Neural progenitor cell (in vitro differentiated cells): ENCODE measurements around the gene UBE2Z. TPM values are rescaled to one million over a fixed set of nuclear protein-coding genes. Genes with fewer than 3 reads are reported as not detected.

ENCODE experiments used
- DNase-seq: peaks from one replicate; pipeline ENCODE4 v3.0.0-alpha.2; 2016; ENCODE audit warnings: low spot score
- H2AFZ ChIP-seq: fragments of 200-600 bp; sonication (generic); replicated peaks from 2 replicates; pipeline ENCODE4 v1.6.1; 2016; ENCODE audit warnings: antibody characterized with exemption
- H3F3A ChIP-seq: fragments of 200-600 bp; sonication (generic); 2 replicates; pipeline ENCODE4 v1.6.1; 2016; ENCODE audit warnings: antibody characterized with exemption, low read depth
- H3K27ac ChIP-seq: fragments of 200-600 bp; sonication (generic); 2 replicates; pipeline ENCODE4 v1.5.1; 2016; ENCODE audit warnings: mild to moderate bottlenecking
- H3K27me3 ChIP-seq: fragments of 200-600 bp; sonication (generic); 2 replicates; pipeline ENCODE4 v1.6.1; 2016; ENCODE audit warnings: mild to moderate bottlenecking, moderate library complexity
- H3K36me3 ChIP-seq: fragments of 200-600 bp; sonication (generic); 2 replicates; pipeline ENCODE4 v1.5.1; 2016
- H3K4me1 ChIP-seq: fragments of 200-600 bp; sonication (generic); 2 replicates; pipeline ENCODE4 v1.6.1; 2016; ENCODE audit warnings: mixed run types
- H3K4me2 ChIP-seq: fragments of 200-600 bp; sonication (generic); 2 replicates; pipeline ENCODE4 v1.6.1; 2016
- H3K4me3 ChIP-seq: fragments of 200-600 bp; sonication (generic); 2 replicates; pipeline ENCODE4 v1.5.1; 2016
- H3K79me2 ChIP-seq: fragments of 200-600 bp; sonication (generic); 2 replicates; pipeline ENCODE4 v1.6.1; 2016; ENCODE audit warnings: low read depth
- H3K9ac ChIP-seq: fragments of 200-600 bp; sonication (generic); 2 replicates; pipeline ENCODE4 v1.6.1; 2016
- H3K9me3 ChIP-seq: fragments of 200-600 bp; sonication (generic); 2 replicates; pipeline ENCODE4 v1.5.1; 2016; ENCODE audit warnings: low read depth
- H4K20me1 ChIP-seq: fragments of 200-600 bp; sonication (generic); 2 replicates; pipeline ENCODE4 v1.6.1; 2016; ENCODE audit warnings: low read depth
- H3K27ac Mint-ChIP-seq: 3 replicates; pipeline ENCODE4 v1.8.0; 2021; ENCODE audit warnings: mixed read lengths
- H3K27me3 Mint-ChIP-seq: 2 replicates; pipeline ENCODE4 v1.8.0; 2022; ENCODE audit warnings: low read depth, mild to moderate bottlenecking, inconsistent platforms, moderate library complexity, mixed read lengths; ENCODE audit not compliant: insufficient read depth
- H3K36me3 Mint-ChIP-seq: 3 replicates; pipeline ENCODE4 v1.8.0; 2021; ENCODE audit warnings: mixed read lengths
- H3K4me1 Mint-ChIP-seq: 3 replicates; pipeline ENCODE4 v1.8.0; 2021; ENCODE audit warnings: mixed read lengths
- H3K4me3 Mint-ChIP-seq: 3 replicates; pipeline ENCODE4 v1.8.0; 2021; ENCODE audit warnings: mild to moderate bottlenecking, moderate library complexity, mixed read lengths
- H3K9me3 Mint-ChIP-seq: 3 replicates; pipeline ENCODE4 v1.8.0; 2020; ENCODE audit warnings: mixed read lengths
- small RNA-seq: library from RNA; depleted of rRNA; stranded (forward); fragments of <200 nt; gene quantifications from one replicate; pipeline ENCODE3, GENCODE V24; 2015
- total RNA-seq: library from RNA; depleted of rRNA; stranded (reverse); fragments of >200 nt; gene quantifications from 2 replicates; pipeline ENCODE4 v1.2.3, GENCODE V29; 2015; ENCODE audit warnings: low replicate concordance
- TF ChIP-seq, protein P1 (sequence below): fragments of 200-600 bp; sonication (generic); IDR thresholded peaks from 2 replicates; pipeline ENCODE4 v1.5.1; 2017; ENCODE audit warnings: antibody characterized with exemption, mild to moderate bottlenecking

UBE2Z gene
- total RNA-seq, 1 donor from 2014 or later, result 45.5 TPM

DNA sequence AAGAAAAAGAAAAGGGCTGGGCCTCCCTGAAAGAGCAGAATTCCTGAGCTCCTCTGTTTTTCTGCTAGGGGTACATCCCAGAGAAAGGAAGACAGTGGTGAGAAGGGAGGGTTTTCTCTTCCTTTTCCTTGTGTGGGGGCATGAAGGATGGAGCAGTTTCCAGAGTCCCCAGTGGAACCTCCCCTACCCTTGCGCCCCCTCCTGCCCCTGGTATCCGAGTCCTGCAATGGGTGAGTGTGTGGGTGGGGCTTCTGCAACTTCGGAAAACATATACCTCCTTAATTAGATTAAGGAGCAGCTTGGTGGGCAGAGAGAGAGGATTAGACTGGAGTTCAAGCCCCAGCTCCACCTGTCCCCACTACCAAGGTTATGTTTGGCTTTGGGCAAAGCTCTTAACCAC, 65.6 kb downstream of the UBE2Z start:
- Histone ChIP-seq H2AFZ (no peak overlapping the region), H3K4me3 (no peak overlapping the region), H3K79me2 (no peaks in the 10 kb centered on the region), H3K27me3 (no peaks in the 10 kb centered on the region), H3K27ac (no peak overlapping the region), H4K20me1 (no peaks in the 10 kb centered on the region), H3F3A (peaks cover 22% of the 10 kb centered on the region), H3K9ac (no peak overlapping the region), H3K4me1 (peaks cover 24% of the 10 kb centered on the region), H3K9me3 (no peaks in the 10 kb centered on the region), H3K36me3 (no peaks in the 10 kb centered on the region), H3K4me2 (no peak overlapping the region)
- H3K36me3 Mint-ChIP-seq, result no peaks in the 10 kb centered on the region
- TF ChIP-seq, protein P1, sequence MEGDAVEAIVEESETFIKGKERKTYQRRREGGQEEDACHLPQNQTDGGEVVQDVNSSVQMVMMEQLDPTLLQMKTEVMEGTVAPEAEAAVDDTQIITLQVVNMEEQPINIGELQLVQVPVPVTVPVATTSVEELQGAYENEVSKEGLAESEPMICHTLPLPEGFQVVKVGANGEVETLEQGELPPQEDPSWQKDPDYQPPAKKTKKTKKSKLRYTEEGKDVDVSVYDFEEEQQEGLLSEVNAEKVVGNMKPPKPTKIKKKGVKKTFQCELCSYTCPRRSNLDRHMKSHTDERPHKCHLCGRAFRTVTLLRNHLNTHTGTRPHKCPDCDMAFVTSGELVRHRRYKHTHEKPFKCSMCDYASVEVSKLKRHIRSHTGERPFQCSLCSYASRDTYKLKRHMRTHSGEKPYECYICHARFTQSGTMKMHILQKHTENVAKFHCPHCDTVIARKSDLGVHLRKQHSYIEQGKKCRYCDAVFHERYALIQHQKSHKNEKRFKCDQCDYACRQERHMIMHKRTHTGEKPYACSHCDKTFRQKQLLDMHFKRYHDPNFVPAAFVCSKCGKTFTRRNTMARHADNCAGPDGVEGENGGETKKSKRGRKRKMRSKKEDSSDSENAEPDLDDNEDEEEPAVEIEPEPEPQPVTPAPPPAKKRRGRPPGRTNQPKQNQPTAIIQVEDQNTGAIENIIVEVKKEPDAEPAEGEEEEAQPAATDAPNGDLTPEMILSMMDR, result no peak
- no peaks in the 10 kb centered on the region for H3K27me3 Mint-ChIP-seq
- no peaks in the 10 kb centered on the region for H3K9me3 Mint-ChIP-seq
- no peak overlapping the region for H3K4me3 Mint-ChIP-seq
- peak overlapping the region; percentile 57 for H3K27ac Mint-ChIP-seq
- DNase-seq, result no peak
- H3K4me1 Mint-ChIP-seq, result peaks cover 43% of the 10 kb centered on the region

Small RNA genes lying within 50 kb of the gene (small RNA-seq; reads per million reads assigned to genes)
- not detected for gene AC068531.1
- gene RF00263, result not detected
- gene RF01210, result not detected
- not detected for gene RNU1-42P

Other genes starting within 250 kb of the UBE2Z start
- gene PRAC1, start 185.9 kb upstream of the UBE2Z start, total RNA-seq, result not detected in 2 replicates
- not detected in 2 replicates for gene PRAC2, start 185.2 kb upstream of the UBE2Z start, total RNA-seq
- gene HOXB13, start 179.7 kb upstream of the UBE2Z start, total RNA-seq, result not detected in 2 replicates
- gene TTLL6, start 91.2 kb upstream of the UBE2Z start, total RNA-seq, result 6.8 and 17.4 TPM in 2 replicates
- gene CALCOCO2, start 77.4 kb upstream of the UBE2Z start, total RNA-seq, result 23.9 and 34.1 TPM in 2 replicates
- gene ATP5MC1, start 15.6 kb upstream of the UBE2Z start, total RNA-seq, result 29.4 and 51.7 TPM in 2 replicates
- gene SNF8, start 36.4 kb downstream of the UBE2Z start, total RNA-seq, result 93.0 and 103 TPM in 2 replicates
- gene GIP, start 60.2 kb downstream of the UBE2Z start, total RNA-seq, result not detected in 2 replicates
- 129 and 137 TPM in 2 replicates for gene IGF2BP1, start 89.0 kb downstream of the UBE2Z start, total RNA-seq
- gene B4GALNT2, start 224.4 kb downstream of the UBE2Z start, total RNA-seq, result not detected in 2 replicates